Gastroesophageal sphincter (tissue), 4 donors: ENCODE results near the gene CD300A. TPM values are rescaled to one million over a fixed set of nuclear protein-coding genes. Genes with fewer than 3 reads are reported as not detected.

ENCODE experiments used
- ATAC-seq: fragments of 150-250 bp; one replicate; pipeline ENCODE4 v1.9.1; 2016; ENCODE audit warnings: mild to moderate bottlenecking, moderate library complexity
- H3K27ac ChIP-seq, 4 donors: fragments of 200-600 bp; sonication (generic) in 3 of 4; 1 replicate in 3 of 4; 2 replicates in 1 of 4; pipeline ENCODE4 v1.5.1; 2016 to 2019
- H3K27me3 ChIP-seq: fragments of 200-600 bp; sonication (generic); one replicate; pipeline ENCODE4 v1.5.1; 2019
- H3K36me3 ChIP-seq, 2 donors: fragments of 200-600 bp; sonication (generic); one replicate each; pipeline ENCODE4 v1.5.1; 2019; ENCODE audit warnings: control low read depth in 1 of 2
- H3K4me1 ChIP-seq, 3 donors: fragments of 200-600 bp; sonication (generic); 1 replicate in 2 of 3; 2 replicates in 1 of 3; pipeline ENCODE4 v1.5.1; 2016 to 2019; ENCODE audit warnings: control low read depth in 2 of 3
- H3K4me3 ChIP-seq, 2 donors: fragments of 200-600 bp; sonication (generic); one replicate each; pipeline ENCODE4 v1.5.1; 2019; ENCODE audit warnings: mild to moderate bottlenecking in 1 of 2, moderate library complexity in 1 of 2
- H3K9me3 ChIP-seq, 3 donors: fragments of 200-600 bp; sonication (generic); one replicate each; pipeline ENCODE4 v1.5.1; 2017 to 2019; ENCODE audit warnings: control low read depth in 2 of 3
- CTCF ChIP-seq, 4 experiments: fragments of 200-600 bp in 2 of 4; fragments of 450-650 bp in 2 of 4; sonication (generic) in 1 of 4; IDR thresholded peaks; one replicate each; pipeline ENCODE4 v1.5.1; 2017 to 2019; ENCODE audit warnings: antibody characterized with exemption in 4 of 4, mild to moderate bottlenecking in 2 of 4, moderate library complexity in 2 of 4
- EP300 ChIP-seq: sonication (generic); formaldehyde crosslinking; IDR thresholded peaks from one replicate; pipeline ENCODE4 v1.6.1; 2017; ENCODE audit warnings: antibody characterized with exemption, mild to moderate bottlenecking
- POLR2A ChIP-seq, 2 donors: fragments of 450-650 bp; IDR thresholded peaks; one replicate each; pipeline ENCODE4 v1.6.1; 2017; ENCODE audit warnings: antibody characterized with exemption in 2 of 2, mild to moderate bottlenecking in 2 of 2, moderate library complexity in 1 of 2
- POLR2AphosphoS5 ChIP-seq: sonication (generic); formaldehyde crosslinking; IDR thresholded peaks from one replicate; pipeline ENCODE4 v1.6.1; 2017; ENCODE audit warnings: antibody characterized with exemption
- WGBS, 2 donors: methylation state at CpG; one replicate each; pipeline ENCODE4 v1.1.5; 2018; ENCODE audit warnings: low coverage in 1 of 2; 5-methylcytosine and 5-hydroxymethylcytosine counted together
- total RNA-seq, 4 donors: library from RNA; depleted of rRNA; stranded (reverse); fragments of >200 nt; gene quantifications; one replicate each; pipeline ENCODE4 v1.1.0, GENCODE V29; 2016

The CD300A gene
- total RNA-seq, 4 donors from 2014 or later: 2.0 to 5.8 (median 3.1) TPM

GRCh38 chr17:74523308-74523707 is 56.9 kb downstream of the CD300A start:
- no peak for ATAC-seq
- 80 to 100% methylated on average over 1 to 2 of the region's 3 CpGs for WGBS, 2 donors
- H3K36me3 ChIP-seq: no peaks in the 10 kb centered on the region

GRCh38 chr17:74524653-74525464 is 58.4 kb downstream of the CD300A start:
- Histone ChIP-seq H3K27ac (no peak overlapping the region), H3K36me3 (no peaks in the 10 kb centered on the region), H3K4me1 (no peaks in the 10 kb centered on the region), H3K4me3 (no peak overlapping the region), H3K9me3 (peaks cover 0 to 14% (median 0%) of the 10 kb centered on the region in 3 donors), H3K27me3 (peaks cover 26% of the 10 kb centered on the region)
- 57 to 68% methylated on average over 3 of the region's 11 CpGs for WGBS, 2 donors
- TF ChIP-seq POLR2A (IDR thresholded peaks at IDR 0.05) (no peak), EP300 (no peak), POLR2AphosphoS5 (no peak), CTCF (IDR thresholded peaks at IDR 0.05) (no peak)
- no peak for ATAC-seq

More at GRCh38 chr17:74523308-74523707, 56.9 kb downstream of the CD300A start:
- Histone ChIP-seq H3K9me3 (peaks cover 0 to 14% (median 0%) of the 10 kb centered on the region in 3 donors), H3K4me3 (no peak overlapping the region), H3K27me3 (peaks cover 26% of the 10 kb centered on the region), H3K27ac (no peak overlapping the region), H3K4me1 (no peaks in the 10 kb centered on the region)
- TF ChIP-seq POLR2AphosphoS5: no peak
- no peak for TF ChIP-seq EP300
- no peak for TF ChIP-seq CTCF (IDR thresholded peaks at IDR 0.05)
- no peak for TF ChIP-seq POLR2A (IDR thresholded peaks at IDR 0.05)

- no peak overlapping the region for H3K4me3 ChIP-seq
- no peak for TF ChIP-seq POLR2AphosphoS5
- TF ChIP-seq EP300: no peak
- no peak for TF ChIP-seq CTCF (IDR thresholded peaks at IDR 0.05)
- no peak for TF ChIP-seq POLR2A (IDR thresholded peaks at IDR 0.05)
- no peaks in the 10 kb centered on the region for H3K4me1 ChIP-seq
- H3K27ac ChIP-seq: no peak overlapping the region
- H3K9me3 ChIP-seq: peaks cover 0 to 14% (median 0%) of the 10 kb centered on the region in 3 donors
- WGBS, 2 donors: 89% methylated on average over 1 of the region's 1 CpG; no CpG with 5 or more reads in 1 of the 2 donors
- peaks cover 26% of the 10 kb centered on the region for H3K27me3 ChIP-seq
- no peaks in the 10 kb centered on the region for H3K36me3 ChIP-seq
- ATAC-seq: no peak
Measured at GRCh38 chr17:74525465-74525725, 59.0 kb downstream of the CD300A start.

- H3K27ac ChIP-seq: no peak overlapping the region
- no peak overlapping the region for H3K4me3 ChIP-seq
Measured at GRCh38 chr17:74525781-74526288, 59.4 kb downstream of the CD300A start.

More at GRCh38 chr17:74525781-74526288, 59.4 kb downstream of the CD300A start:
- Histone ChIP-seq H3K27me3 (peaks cover 27% of the 10 kb centered on the region), H3K4me1 (no peaks in the 10 kb centered on the region), H3K9me3 (peaks cover 0 to 14% (median 0%) of the 10 kb centered on the region in 3 donors), H3K36me3 (no peaks in the 10 kb centered on the region)
- WGBS, 2 donors: 83 to 89% methylated on average over 9 to 14 of the region's 14 CpGs
- no peak for TF ChIP-seq CTCF (IDR thresholded peaks at IDR 0.05)
- no peak for TF ChIP-seq POLR2AphosphoS5
- no peak for TF ChIP-seq POLR2A (IDR thresholded peaks at IDR 0.05)
- no peak for TF ChIP-seq EP300
- no peak for ATAC-seq
